Measurements from ENCODE around the gene KCNJ9. TPM values are rescaled to one million over a fixed set of nuclear protein-coding genes. Genes with fewer than 3 reads are reported as not detected.

Gene KCNJ9
- total RNA-seq, 3 donors from 2014 or later, result 0.47 TPM; not detected in 2

DNA sequence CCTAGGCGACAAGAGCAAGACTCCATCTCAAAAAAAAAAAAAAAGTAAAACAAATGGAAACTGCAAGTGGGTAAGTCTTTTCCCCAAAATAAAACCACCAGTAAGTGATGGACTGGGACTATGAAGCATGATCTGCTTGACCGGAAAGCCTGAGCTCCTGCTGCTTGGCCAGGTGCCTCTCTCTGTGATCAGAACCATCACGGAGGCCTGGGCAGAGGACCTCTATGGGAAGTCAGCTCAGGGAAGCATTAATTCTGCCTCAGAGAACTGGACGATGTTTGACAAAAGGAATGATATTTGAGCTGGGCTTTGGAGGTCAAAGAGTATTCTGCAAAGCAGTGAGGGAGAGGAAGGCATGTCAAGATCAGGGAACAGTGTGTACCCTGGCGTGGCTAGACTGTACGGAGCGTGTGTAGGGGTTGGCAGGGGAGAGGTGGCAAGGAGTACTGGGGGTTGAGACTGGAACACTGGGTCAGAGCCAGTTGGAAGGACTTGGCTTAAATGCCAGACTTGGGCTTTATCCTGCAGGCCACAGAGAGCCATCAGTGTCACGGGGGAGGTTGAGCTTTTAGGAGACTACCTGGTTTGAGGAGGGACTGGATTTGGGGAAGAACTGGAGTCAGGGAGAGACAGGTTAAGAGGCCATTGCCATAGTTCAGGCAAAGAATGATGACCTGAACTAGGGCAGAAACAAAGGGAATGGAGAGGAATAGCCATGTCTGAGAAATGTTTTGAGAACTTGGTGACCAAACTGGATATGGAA is 50.6 kb downstream of the KCNJ9 start:
- H3K4me3 ChIP-seq, result no peak overlapping the region
- H3K9me3 ChIP-seq, result no peaks in the 10 kb centered on the region
- DNase-seq, result no peak
- no peaks in the 10 kb centered on the region for H3K4me1 ChIP-seq (ENCODE audit: low read depth)
- TF ChIP-seq, protein P1, sequence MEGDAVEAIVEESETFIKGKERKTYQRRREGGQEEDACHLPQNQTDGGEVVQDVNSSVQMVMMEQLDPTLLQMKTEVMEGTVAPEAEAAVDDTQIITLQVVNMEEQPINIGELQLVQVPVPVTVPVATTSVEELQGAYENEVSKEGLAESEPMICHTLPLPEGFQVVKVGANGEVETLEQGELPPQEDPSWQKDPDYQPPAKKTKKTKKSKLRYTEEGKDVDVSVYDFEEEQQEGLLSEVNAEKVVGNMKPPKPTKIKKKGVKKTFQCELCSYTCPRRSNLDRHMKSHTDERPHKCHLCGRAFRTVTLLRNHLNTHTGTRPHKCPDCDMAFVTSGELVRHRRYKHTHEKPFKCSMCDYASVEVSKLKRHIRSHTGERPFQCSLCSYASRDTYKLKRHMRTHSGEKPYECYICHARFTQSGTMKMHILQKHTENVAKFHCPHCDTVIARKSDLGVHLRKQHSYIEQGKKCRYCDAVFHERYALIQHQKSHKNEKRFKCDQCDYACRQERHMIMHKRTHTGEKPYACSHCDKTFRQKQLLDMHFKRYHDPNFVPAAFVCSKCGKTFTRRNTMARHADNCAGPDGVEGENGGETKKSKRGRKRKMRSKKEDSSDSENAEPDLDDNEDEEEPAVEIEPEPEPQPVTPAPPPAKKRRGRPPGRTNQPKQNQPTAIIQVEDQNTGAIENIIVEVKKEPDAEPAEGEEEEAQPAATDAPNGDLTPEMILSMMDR (IDR thresholded peaks at IDR 0.05), result no peak
- H3K36me3 ChIP-seq (ENCODE audit: low read depth), result no peaks in the 10 kb centered on the region
- intact Hi-C loops (cut with DNase I, micrococcal nuclease), result no loop called here
- no peak for ATAC-seq

GRCh38 chr1:160133990-160134770 is 52.8 kb downstream of the KCNJ9 start:
- no peak for DNase-seq
- intact Hi-C loops (cut with DNase I, micrococcal nuclease), result no loop called here
- Histone ChIP-seq H3K36me3 (ENCODE audit: low read depth) (no peaks in the 10 kb centered on the region), H3K4me3 (no peak overlapping the region), H3K4me1 (ENCODE audit: low read depth) (no peaks in the 10 kb centered on the region), H3K9me3 (no peaks in the 10 kb centered on the region)
- no peak for ATAC-seq
- TF ChIP-seq, protein P1 (IDR thresholded peaks at IDR 0.05), result no peak

GRCh38 chr1:160134791-160135572 is 53.6 kb downstream of the KCNJ9 start:
- intact Hi-C loops (cut with DNase I, micrococcal nuclease), result no loop called here

DNA sequence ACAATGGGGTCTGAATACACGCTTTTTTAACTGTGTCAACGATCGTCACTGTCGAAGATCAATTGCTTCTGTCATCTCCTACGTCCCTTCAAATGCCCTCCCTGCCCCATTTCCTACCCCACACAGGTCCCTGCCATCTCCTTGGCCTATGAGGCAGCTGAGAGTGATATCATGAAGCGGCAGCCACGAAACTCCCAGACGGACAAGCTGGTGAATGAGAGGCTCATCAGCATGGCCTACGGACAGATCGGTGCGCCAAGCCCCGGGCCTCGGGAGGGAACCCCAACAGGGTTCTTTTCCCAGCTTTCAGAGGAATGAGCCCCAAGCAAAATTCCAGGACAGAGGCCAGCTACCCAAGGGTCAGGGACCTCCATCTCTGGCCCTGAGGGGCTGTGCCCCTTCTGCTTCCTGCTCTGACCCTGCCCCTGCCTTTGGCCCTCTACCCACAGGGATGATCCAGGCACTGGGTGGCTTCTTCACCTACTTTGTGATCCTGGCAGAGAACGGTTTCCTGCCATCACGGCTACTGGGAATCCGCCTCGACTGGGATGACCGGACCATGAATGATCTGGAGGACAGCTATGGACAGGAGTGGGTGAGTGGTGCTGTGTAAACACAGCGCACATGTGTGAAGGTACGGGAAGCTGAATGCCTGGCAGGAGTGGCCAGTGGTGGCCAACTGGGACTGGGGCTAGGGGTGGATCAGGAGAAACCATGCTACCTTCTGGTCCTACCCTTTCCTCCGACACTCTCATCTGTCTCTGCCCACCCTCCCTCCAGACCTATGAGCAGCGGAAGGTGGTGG is 55.0 kb downstream of the KCNJ9 start:
- intact Hi-C loops (cut with DNase I, micrococcal nuclease), result no loop called here
- no peaks in the 10 kb centered on the region for H3K9me3 ChIP-seq
- no peak overlapping the region for H3K4me3 ChIP-seq
- H3K4me1 ChIP-seq (ENCODE audit: low read depth), result no peaks in the 10 kb centered on the region
- DNase-seq (no peak), ATAC-seq (no peak)
- TF ChIP-seq, protein P1 (IDR thresholded peaks at IDR 0.05), result no peak
- H3K36me3 ChIP-seq (ENCODE audit: low read depth), result no peaks in the 10 kb centered on the region

More at GRCh38 chr1:160134791-160135572, 53.6 kb downstream of the KCNJ9 start:
- no peaks in the 10 kb centered on the region for H3K4me1 ChIP-seq (ENCODE audit: low read depth)
- TF ChIP-seq, protein P1 (IDR thresholded peaks at IDR 0.05), result no peak
- no peaks in the 10 kb centered on the region for H3K36me3 ChIP-seq (ENCODE audit: low read depth)
- no peaks in the 10 kb centered on the region for H3K9me3 ChIP-seq
- H3K4me3 ChIP-seq, result no peak overlapping the region
- no peak for DNase-seq
- ATAC-seq, result no peak

DNA sequence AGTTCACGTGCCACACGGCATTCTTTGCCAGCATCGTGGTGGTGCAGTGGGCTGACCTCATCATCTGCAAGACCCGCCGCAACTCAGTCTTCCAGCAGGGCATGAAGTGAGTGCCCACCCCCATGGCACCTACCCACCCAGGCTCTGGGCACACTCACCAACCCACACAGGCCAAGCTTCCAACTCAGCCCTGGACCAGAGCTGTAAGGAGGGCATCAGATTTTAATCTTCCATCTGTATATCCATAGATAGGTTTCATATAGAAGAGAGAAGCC is 55.5 kb downstream of the KCNJ9 start:
- H3K9me3 ChIP-seq, result no peaks in the 10 kb centered on the region
- H3K36me3 ChIP-seq (ENCODE audit: low read depth), result no peaks in the 10 kb centered on the region
- intact Hi-C loops (cut with DNase I, micrococcal nuclease), result no loop called here
- H3K4me1 ChIP-seq (ENCODE audit: low read depth), result no peaks in the 10 kb centered on the region
- TF ChIP-seq, protein P1 (IDR thresholded peaks at IDR 0.05), result no peak
- DNase-seq (no peak), ATAC-seq (no peak)
- H3K4me3 ChIP-seq, result no peak overlapping the region

Measured in mucosa of descending colon (tissue), 3 donors.